Activated CD4-positive, CD25-positive, alpha-beta regulatory T cell treated with anti-CD3 and anti-CD28 coated beads, Interleukin-2, amount 50 U/mL, for 24 hours (primary cell): ENCODE results near the gene KCNN1.
"Not testable (repeated sequence)": the region's sequence is repeated elsewhere in the genome, so short reads cannot be mapped to it uniquely, and the experiment has no call there.

Experiments
- ATAC-seq, 2 donors: fragments of 150-1000 bp; cut with Tn5 transposase; one replicate each; pipeline ENCODE4 v1.10.0; 2021; ENCODE audit warnings: mild to moderate bottlenecking in 1 of 2, moderate library complexity in 1 of 2

The KCNN1 gene

GRCh38 chr19:18031401-18031800 is 64.5 kb downstream of the KCNN1 start:
- not testable (repeated sequence) for ATAC-seq

- not testable (repeated sequence) for ATAC-seq
Observed at GRCh38 chr19:18032102-18032501, 65.2 kb downstream of the KCNN1 start.

GRCh38 chr19:18041054-18041453 is 74.1 kb downstream of the KCNN1 start:
- no peak for ATAC-seq

DNA sequence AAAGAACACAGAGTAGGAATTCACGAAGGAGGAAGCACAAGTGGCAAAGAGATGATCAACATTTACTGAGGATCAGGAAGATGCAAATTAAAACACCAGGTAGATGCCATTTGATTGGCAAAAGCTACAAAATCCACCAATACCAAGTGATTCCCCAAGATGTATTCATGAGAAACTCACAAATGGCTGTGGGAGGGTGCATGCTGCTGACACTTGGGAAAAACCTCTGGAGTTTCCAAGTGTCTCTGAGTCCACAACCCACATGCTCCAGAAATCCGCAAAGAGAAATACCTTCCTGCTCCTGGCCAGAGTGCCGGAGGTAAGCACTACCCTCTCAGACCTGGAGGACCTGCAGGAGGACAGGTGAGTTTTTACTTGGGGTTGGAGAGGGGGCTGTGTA is 76.8 kb downstream of the KCNN1 start:
- no peak for ATAC-seq

DNA sequence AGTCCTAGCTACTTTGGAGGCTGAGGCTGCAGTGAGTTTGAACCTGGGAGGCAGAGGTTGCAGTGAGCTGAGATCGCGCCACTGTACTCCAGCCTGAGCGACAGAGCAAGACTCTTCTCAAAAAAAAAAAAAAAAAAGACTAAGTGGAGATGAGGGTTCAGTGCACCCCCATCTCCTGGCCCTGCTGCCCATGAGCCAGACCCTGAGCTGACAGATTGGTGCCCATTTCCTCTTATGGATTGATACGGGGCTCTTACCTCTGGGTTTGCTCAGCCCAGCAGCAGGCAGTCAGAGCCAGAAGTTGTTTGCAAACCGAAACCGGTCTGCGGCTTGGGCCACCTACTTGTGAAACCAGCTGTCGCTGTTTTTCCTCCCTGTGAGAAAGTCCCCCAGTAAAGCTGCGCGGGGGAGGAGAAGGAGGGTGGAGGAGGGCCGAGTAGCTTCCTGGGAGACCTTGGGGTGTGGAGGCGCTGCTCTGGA is 78.0 kb downstream of the KCNN1 start:
- peak; percentile 99 for ATAC-seq

GRCh38 chr19:18045307-18046050 is 78.6 kb downstream of the KCNN1 start:
- ATAC-seq: peak in 1 of 2 donors; percentile 18

DNA sequence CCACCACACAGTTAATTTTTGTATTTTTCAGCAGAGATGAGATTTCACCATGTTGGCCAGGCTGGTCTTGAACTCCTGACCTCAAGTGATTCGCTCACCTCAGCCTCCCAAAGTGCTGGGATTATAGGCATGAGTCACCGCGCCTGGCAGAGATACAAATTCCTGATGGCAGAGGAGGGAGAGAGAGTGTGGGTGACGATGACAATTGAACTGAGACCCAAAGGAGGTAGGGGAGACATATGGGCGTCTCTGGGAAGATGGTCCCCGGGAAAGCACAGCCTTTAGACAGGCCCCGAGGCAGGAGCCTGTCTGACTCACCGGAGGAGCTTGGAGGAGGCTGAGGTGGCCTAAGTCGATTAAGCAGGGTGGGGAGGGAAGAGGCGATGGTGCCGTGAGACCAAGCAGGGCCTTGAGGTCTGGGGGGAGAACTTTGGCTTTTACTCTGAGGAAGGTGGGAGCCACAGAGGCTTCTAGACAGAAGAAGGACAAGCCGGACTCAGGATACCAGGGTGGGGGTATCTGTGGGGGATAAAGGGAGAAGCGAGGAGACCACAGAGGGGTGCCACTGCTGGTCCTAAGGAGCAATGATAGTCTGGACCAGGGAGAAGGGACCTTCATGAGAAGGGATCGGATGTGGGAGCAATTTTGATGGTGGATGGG is 79.3 kb downstream of the KCNN1 start:
- no peak for ATAC-seq

GRCh38 chr19:18049385-18049784 is 82.5 kb downstream of the KCNN1 start:
- no peak for ATAC-seq
